WTC11 (cell line): ENCODE data around the gene SLC22A7. TPM values are rescaled to one million over a fixed set of nuclear protein-coding genes. Genes with fewer than 3 reads are reported as not detected.

Experiments used
- ATAC-seq: fragments of 200-7000 bp; cut with Tn5 transposase; 2 replicates; pipeline ENCODE4 v1.10.0; 2021; ENCODE audit warnings: mild to moderate bottlenecking, moderate library complexity
- CTCF ChIA-PET: fragments of 300-600 bp; sonication (Branson Sonifier 250); formaldehyde crosslinking; loops from one replicate; lab custom pipeline; 2021; ENCODE audit warnings: antibody characterized with exemption; lab: Charles Lee
- POLR2A ChIA-PET: fragments of 350-600 bp; sonication (Branson Sonifier 250); formaldehyde crosslinking; loops from one replicate; lab custom pipeline; 2021; ENCODE audit warnings: antibody characterized with exemption; lab: Charles Lee
- DNase-seq: peaks from one replicate; pipeline ENCODE4 v3.0.0; 2021; ENCODE audit warnings: low spot score
- H3K27ac Mint-ChIP-seq: 2 replicates; pipeline ENCODE4 v1.8.0; 2021; ENCODE audit warnings: mixed read lengths
- H3K27me3 Mint-ChIP-seq: 2 replicates; pipeline ENCODE4 v1.8.0; 2021; ENCODE audit warnings: low read depth, mild to moderate bottlenecking, moderate library complexity, mixed read lengths
- H3K36me3 Mint-ChIP-seq: 2 replicates; pipeline ENCODE4 v1.8.0; 2021; ENCODE audit warnings: mixed read lengths
- H3K4me1 Mint-ChIP-seq: 2 replicates; pipeline ENCODE4 v1.8.0; 2022; ENCODE audit warnings: mixed read lengths
- H3K4me3 Mint-ChIP-seq: 2 replicates; pipeline ENCODE4 v1.8.0; 2021; ENCODE audit warnings: mild to moderate bottlenecking, moderate library complexity, mixed read lengths
- H3K9me3 Mint-ChIP-seq: 2 replicates; pipeline ENCODE4 v1.8.0; 2021; ENCODE audit warnings: mixed read lengths
- EMX1 ChIP-seq: fragments of 250-450 bp; sonication (Bioruptor Pico); IDR thresholded peaks from 2 replicates; pipeline ENCODE4 v1.8.0; 2021; ENCODE audit warnings: mild to moderate bottlenecking
- FOXJ3 ChIP-seq: sonication (generic); formaldehyde crosslinking; IDR thresholded peaks from 2 replicates; pipeline ENCODE4 v1.9.0; 2021; ENCODE audit warnings: missing genetic modification reagents, mild to moderate bottlenecking, borderline replicate concordance
- GABPB1 ChIP-seq: sonication (generic); formaldehyde crosslinking; IDR thresholded peaks from 2 replicates; pipeline ENCODE4 v1.8.1; 2023; ENCODE audit warnings: mild to moderate bottlenecking, missing genetic modification reagents
- GRHL2 ChIP-seq: fragments of 250-450 bp; sonication (Bioruptor Pico); IDR thresholded peaks from 2 replicates; pipeline ENCODE4 v1.8.0; 2022; ENCODE audit warnings: mild to moderate bottlenecking, moderate library complexity; ENCODE audit not compliant: insufficient replicate concordance, severe bottlenecking
- KAT7 ChIP-seq: sonication (generic); formaldehyde crosslinking; IDR thresholded peaks from 2 replicates; pipeline ENCODE4 v1.8.1; 2023; ENCODE audit warnings: missing genetic modification reagents, mild to moderate bottlenecking, borderline replicate concordance
- TEAD1 ChIP-seq: sonication (generic); formaldehyde crosslinking; IDR thresholded peaks from 2 replicates; pipeline ENCODE4 v1.8.0; 2022; ENCODE audit warnings: mild to moderate bottlenecking, missing genetic modification reagents
- ZNF121 ChIP-seq: sonication (generic); formaldehyde crosslinking; IDR thresholded peaks from 2 replicates; pipeline ENCODE4 v1.8.0; 2023; ENCODE audit warnings: missing genetic modification reagents
- ZNF138 ChIP-seq: sonication (generic); formaldehyde crosslinking; conservative IDR thresholded peaks from 2 replicates; pipeline ENCODE4 v1.8.1; 2022; ENCODE audit warnings: mild to moderate bottlenecking, moderate library complexity, missing genetic modification reagents
- ZNF219 ChIP-seq: sonication (generic); formaldehyde crosslinking; IDR thresholded peaks from 2 replicates; pipeline ENCODE4 v1.8.0; 2023; ENCODE audit warnings: missing genetic modification reagents, mild to moderate bottlenecking, borderline replicate concordance
- ZNF263 ChIP-seq: sonication (generic); formaldehyde crosslinking; IDR thresholded peaks from 2 replicates; pipeline ENCODE4 v1.8.1; 2022; ENCODE audit warnings: low read depth, mild to moderate bottlenecking, moderate library complexity, missing genetic modification reagents
- total RNA-seq: library from RNA; stranded (reverse); gene quantifications from 3 replicates; pipeline ENCODE4 v1.2.3, GENCODE V29; 2021
- TF ChIP-seq, protein P1 (sequence below): fragments of 250-450 bp; sonication (Bioruptor Pico); IDR thresholded peaks from 2 replicates; pipeline ENCODE4 v2.1.2; 2022; ENCODE audit warnings: mild to moderate bottlenecking, moderate library complexity
- TF ChIP-seq, protein P2 (sequence below): fragments of 250-450 bp; sonication (Bioruptor Pico); IDR thresholded peaks from 2 replicates; pipeline ENCODE4 v1.9.0; 2021; ENCODE audit warnings: mild to moderate bottlenecking
- TF ChIP-seq, protein P3 (sequence below): sonication (generic); formaldehyde crosslinking; IDR thresholded peaks from 2 replicates; pipeline ENCODE4 v1.8.1; 2022; ENCODE audit warnings: mild to moderate bottlenecking, missing genetic modification reagents, moderate library complexity, borderline replicate concordance
- TF ChIP-seq, protein P4 (sequence below): sonication (generic); formaldehyde crosslinking; IDR thresholded peaks from 2 replicates; pipeline ENCODE4 v1.8.0; 2022; ENCODE audit warnings: mild to moderate bottlenecking, missing genetic modification reagents
- TF ChIP-seq, protein P5 (sequence below): sonication (generic); formaldehyde crosslinking; IDR thresholded peaks from 2 replicates; pipeline ENCODE4 v1.8.1; 2023; ENCODE audit warnings: mild to moderate bottlenecking, missing genetic modification reagents
- TF ChIP-seq, protein P6 (sequence below): sonication (generic); formaldehyde crosslinking; IDR thresholded peaks from 2 replicates; pipeline ENCODE4 v1.8.0; 2022; ENCODE audit warnings: mild to moderate bottlenecking, missing genetic modification reagents
- TF ChIP-seq, protein P7 (sequence below): sonication (generic); formaldehyde crosslinking; IDR thresholded peaks from 2 replicates; pipeline ENCODE4 v1.8.1; 2023; ENCODE audit warnings: mild to moderate bottlenecking, missing genetic modification reagents

Gene SLC22A7
- total RNA-seq, 1 experiment from 2014 or later, result not detected

DNA sequence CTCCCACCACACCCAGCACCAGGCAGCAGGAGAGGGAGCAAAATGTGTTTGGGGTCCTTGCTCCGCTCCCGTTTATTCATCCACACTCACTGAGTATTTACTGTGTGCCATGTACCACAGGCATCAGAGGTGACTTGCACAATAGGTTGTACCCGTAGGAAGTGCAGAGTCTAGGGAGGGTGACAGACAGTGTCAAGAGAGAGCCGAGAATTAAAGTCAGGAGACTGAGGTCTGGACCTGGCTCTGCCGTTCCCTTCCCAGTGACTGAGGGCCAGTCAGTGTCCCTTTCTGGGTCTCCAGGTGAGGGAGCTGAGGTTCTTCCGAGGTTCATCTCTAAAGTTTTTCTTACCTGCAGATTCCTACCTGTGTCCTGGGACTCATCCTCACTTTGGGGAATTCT lies 32.5 kb upstream of the SLC22A7 start:
- Mint-ChIP-seq H3K9me3 (no peaks in the 10 kb centered on the region), H3K4me3 (no peak overlapping the region), H3K27me3 (peaks cover 33% of the 10 kb centered on the region), H3K36me3 (no peaks in the 10 kb centered on the region), H3K27ac (no peak overlapping the region), H3K4me1 (peaks cover 38% of the 10 kb centered on the region)
- POLR2A ChIA-PET, result interaction anchor here (1.5 kb wide), 1 partner anchor 95 kb away, joined by 3 read pairs; no protein-coding TSS in a partner anchor
- CTCF ChIA-PET, result interaction anchor here (0.7 to 4.8 kb wide), 5 partner anchors 9 to 70 kb away, joined by 3 to 27 read pairs (median 4); no protein-coding TSS in a partner anchor
- TF ChIP-seq, protein P1, sequence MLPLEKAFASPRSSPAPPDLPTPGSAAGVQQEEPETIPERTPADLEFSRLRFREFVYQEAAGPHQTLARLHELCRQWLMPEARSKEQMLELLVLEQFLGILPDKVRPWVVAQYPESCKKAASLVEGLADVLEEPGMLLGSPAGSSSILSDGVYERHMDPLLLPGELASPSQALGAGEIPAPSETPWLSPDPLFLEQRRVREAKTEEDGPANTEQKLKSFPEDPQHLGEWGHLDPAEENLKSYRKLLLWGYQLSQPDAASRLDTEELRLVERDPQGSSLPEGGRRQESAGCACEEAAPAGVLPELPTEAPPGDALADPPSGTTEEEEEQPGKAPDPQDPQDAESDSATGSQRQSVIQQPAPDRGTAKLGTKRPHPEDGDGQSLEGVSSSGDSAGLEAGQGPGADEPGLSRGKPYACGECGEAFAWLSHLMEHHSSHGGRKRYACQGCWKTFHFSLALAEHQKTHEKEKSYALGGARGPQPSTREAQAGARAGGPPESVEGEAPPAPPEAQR, result no peak
- TF ChIP-seq, protein P2, sequence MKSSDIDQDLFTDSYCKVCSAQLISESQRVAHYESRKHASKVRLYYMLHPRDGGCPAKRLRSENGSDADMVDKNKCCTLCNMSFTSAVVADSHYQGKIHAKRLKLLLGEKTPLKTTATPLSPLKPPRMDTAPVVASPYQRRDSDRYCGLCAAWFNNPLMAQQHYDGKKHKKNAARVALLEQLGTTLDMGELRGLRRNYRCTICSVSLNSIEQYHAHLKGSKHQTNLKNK, result no peak
- no peak for TF ChIP-seq TEAD1 (CRISPR knock-in tag)
- no peak for DNase-seq
- no peak for ATAC-seq

DNA sequence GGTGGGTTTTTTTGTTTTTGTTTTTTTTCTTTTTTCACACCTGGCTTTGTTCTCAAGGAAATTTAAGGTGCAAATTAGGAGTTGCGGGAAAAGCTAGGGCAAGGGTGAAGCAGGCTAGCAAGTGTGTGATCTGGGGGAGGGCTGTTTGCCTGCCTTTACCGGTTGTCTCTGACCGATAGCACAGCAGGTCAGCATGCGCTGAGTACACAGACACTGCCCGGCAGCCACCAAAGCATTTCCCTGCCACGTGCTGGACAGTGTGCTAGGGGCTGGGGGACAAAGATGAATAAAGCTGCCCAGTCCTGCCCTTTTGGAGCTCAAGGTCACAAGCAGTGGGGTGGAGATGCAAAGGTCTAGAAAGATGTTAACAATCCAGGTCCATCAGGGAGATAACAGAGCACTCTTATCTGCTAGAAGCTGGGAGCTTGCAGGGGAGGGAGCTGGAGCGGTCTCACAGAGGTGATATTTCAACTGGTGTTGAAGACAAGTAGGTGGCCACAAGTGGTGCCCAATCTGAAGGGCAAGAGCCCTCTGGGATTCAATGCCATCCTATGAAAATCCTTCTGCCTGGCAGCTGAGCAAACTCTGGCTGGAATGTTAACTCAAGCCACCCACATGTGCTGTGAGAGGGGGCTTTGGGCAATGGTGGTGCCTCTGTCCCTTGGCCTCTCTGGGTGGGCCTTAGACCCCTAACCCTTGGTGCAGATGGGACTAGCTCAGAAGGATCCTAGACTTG lies 30.3 kb upstream of the SLC22A7 start:
- Mint-ChIP-seq H3K27me3 (peaks cover 50% of the 10 kb centered on the region), H3K9me3 (no peaks in the 10 kb centered on the region), H3K36me3 (no peaks in the 10 kb centered on the region), H3K4me3 (no peak overlapping the region), H3K27ac (0 out of 2 replicates have a peak overlapping the region, but pooled peaks have one; percentile 26), H3K4me1 (peaks cover 34% of the 10 kb centered on the region)
- DNase-seq (no peak), ATAC-seq (peak; percentile 13)
- TF ChIP-seq, protein P3, sequence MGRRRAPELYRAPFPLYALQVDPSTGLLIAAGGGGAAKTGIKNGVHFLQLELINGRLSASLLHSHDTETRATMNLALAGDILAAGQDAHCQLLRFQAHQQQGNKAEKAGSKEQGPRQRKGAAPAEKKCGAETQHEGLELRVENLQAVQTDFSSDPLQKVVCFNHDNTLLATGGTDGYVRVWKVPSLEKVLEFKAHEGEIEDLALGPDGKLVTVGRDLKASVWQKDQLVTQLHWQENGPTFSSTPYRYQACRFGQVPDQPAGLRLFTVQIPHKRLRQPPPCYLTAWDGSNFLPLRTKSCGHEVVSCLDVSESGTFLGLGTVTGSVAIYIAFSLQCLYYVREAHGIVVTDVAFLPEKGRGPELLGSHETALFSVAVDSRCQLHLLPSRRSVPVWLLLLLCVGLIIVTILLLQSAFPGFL (CRISPR knock-in tag), result peak; percentile 57; the same call in 1 of the 2 replicates
- TF ChIP-seq ZNF138 (no peak), KAT7 (CRISPR knock-in tag) (no peak), TEAD1 (CRISPR knock-in tag) (peak; percentile 27; the same call in 1 of the 2 replicates), ZNF263 (no peak), ZNF219 (CRISPR knock-in tag) (no peak), EMX1 (CRISPR knock-in tag) (no peak), GABPB1 (CRISPR knock-in tag) (peak; percentile 95), FOXJ3 (CRISPR knock-in tag) (no peak)
- TF ChIP-seq, protein P4, sequence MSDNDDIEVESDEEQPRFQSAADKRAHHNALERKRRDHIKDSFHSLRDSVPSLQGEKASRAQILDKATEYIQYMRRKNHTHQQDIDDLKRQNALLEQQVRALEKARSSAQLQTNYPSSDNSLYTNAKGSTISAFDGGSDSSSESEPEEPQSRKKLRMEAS, result peak; percentile 73; the same call in 1 of the 2 replicates
- TF ChIP-seq, protein P5, sequence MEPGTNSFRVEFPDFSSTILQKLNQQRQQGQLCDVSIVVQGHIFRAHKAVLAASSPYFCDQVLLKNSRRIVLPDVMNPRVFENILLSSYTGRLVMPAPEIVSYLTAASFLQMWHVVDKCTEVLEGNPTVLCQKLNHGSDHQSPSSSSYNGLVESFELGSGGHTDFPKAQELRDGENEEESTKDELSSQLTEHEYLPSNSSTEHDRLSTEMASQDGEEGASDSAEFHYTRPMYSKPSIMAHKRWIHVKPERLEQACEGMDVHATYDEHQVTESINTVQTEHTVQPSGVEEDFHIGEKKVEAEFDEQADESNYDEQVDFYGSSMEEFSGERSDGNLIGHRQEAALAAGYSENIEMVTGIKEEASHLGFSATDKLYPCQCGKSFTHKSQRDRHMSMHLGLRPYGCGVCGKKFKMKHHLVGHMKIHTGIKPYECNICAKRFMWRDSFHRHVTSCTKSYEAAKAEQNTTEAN (CRISPR knock-in tag), result no peak
- POLR2A ChIA-PET, result interaction anchor here (1.1 kb wide), 1 partner anchor 39 kb away, joined by 3 read pairs; no protein-coding TSS in a partner anchor
- CTCF ChIA-PET, result interaction anchor here (0.5 to 2.6 kb wide), 10 partner anchors 11 to 189 kb away, joined by 3 to 12 read pairs (median 4); partner anchors contain the start of genes CRIP3 and DNPH1

DNA sequence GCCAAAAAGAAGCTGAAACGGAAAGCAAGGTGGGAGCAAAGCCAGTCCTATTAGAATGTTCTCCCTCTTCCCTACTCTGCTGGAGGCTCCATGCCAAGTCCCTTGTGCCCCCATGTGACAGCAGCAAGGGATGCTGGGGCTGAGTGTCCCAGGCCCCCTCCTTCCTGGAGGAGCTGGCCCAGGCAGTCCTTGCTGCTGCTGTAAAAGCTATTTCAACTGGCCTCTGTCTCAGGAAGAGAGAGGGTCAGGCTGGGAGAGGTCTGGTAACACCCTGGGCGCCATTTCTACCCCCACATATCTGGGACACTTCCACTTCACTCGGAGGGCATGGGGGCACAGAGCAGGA lies 29.7 kb upstream of the SLC22A7 start:
- TF ChIP-seq, protein P6, sequence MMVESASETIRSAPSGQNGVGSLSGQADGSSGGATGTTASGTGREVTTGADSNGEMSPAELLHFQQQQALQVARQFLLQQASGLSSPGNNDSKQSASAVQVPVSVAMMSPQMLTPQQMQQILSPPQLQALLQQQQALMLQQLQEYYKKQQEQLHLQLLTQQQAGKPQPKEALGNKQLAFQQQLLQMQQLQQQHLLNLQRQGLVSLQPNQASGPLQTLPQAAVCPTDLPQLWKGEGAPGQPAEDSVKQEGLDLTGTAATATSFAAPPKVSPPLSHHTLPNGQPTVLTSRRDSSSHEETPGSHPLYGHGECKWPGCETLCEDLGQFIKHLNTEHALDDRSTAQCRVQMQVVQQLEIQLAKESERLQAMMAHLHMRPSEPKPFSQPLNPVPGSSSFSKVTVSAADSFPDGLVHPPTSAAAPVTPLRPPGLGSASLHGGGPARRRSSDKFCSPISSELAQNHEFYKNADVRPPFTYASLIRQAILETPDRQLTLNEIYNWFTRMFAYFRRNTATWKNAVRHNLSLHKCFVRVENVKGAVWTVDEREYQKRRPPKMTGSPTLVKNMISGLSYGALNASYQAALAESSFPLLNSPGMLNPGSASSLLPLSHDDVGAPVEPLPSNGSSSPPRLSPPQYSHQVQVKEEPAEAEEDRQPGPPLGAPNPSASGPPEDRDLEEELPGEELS, result no peak
- TF ChIP-seq, protein P7, sequence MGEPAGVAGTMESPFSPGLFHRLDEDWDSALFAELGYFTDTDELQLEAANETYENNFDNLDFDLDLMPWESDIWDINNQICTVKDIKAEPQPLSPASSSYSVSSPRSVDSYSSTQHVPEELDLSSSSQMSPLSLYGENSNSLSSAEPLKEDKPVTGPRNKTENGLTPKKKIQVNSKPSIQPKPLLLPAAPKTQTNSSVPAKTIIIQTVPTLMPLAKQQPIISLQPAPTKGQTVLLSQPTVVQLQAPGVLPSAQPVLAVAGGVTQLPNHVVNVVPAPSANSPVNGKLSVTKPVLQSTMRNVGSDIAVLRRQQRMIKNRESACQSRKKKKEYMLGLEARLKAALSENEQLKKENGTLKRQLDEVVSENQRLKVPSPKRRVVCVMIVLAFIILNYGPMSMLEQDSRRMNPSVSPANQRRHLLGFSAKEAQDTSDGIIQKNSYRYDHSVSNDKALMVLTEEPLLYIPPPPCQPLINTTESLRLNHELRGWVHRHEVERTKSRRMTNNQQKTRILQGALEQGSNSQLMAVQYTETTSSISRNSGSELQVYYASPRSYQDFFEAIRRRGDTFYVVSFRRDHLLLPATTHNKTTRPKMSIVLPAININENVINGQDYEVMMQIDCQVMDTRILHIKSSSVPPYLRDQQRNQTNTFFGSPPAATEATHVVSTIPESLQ (CRISPR knock-in tag), result no peak
- TF ChIP-seq, protein P3 (CRISPR knock-in tag), result 0 out of 2 replicates have a peak, but pooled peaks have one; percentile 48
- TF ChIP-seq GRHL2 (CRISPR knock-in tag) (no peak), ZNF121 (CRISPR knock-in tag) (no peak)
- POLR2A ChIA-PET, result interaction anchor here (1.1 kb wide), 1 partner anchor 39 kb away, joined by 3 read pairs; no protein-coding TSS in a partner anchor
- peaks cover 34% of the 10 kb centered on the region for H3K4me1 Mint-ChIP-seq
- ATAC-seq (no peak), DNase-seq (no peak)
- H3K36me3 Mint-ChIP-seq, result no peaks in the 10 kb centered on the region
- CTCF ChIA-PET, result interaction anchor here (0.5 to 2.6 kb wide), 9 partner anchors 10 to 189 kb away, joined by 3 to 12 read pairs (median 4); partner anchors contain the start of genes CRIP3 and DNPH1
- no peaks in the 10 kb centered on the region for H3K9me3 Mint-ChIP-seq
- H3K27me3 Mint-ChIP-seq, result peaks cover 56% of the 10 kb centered on the region
- no peak overlapping the region for H3K4me3 Mint-ChIP-seq
- H3K27ac Mint-ChIP-seq, result no peak overlapping the region
